ENCODE measurements around the gene HMCN1. TPM values are rescaled to one million over a fixed set of nuclear protein-coding genes. Genes with fewer than 3 reads are reported as not detected.

The HMCN1 gene
- total RNA-seq, 1 experiment from 2014 or later: 0.31 TPM

- Histone ChIP-seq H3K27ac (no peak overlapping the region), H3K4me1 (replicated peaks; ENCODE audit: insufficient read depth) (no peaks in the 10 kb centered on the region), H4K20me1 (ENCODE audit: insufficient read depth) (no peaks in the 10 kb centered on the region), H3K79me2 (ENCODE audit: low read depth) (no peaks in the 10 kb centered on the region), H3F3A (ENCODE audit: insufficient read depth, low read depth) (no peaks in the 10 kb centered on the region), H3K4me3 (no peak overlapping the region), H3K9me2 (ENCODE audit: insufficient read depth) (no peaks in the 10 kb centered on the region), H3K4me2 (no peak overlapping the region), H3K36me3 (ENCODE audit: low read depth) (no peaks in the 10 kb centered on the region), H2AFZ (no peak overlapping the region), H3K9me3 (ENCODE audit: insufficient read depth, low read depth) (no peaks in the 10 kb centered on the region), H3K27me3 (ENCODE audit: insufficient read depth, low read depth) (no peaks in the 10 kb centered on the region)
- TF ChIP-seq CTCF (conservative IDR thresholded peaks at IDR 0.05) (no peak), EZH2 (IDR thresholded peaks at IDR 0.05; ENCODE audit: low read depth) (no peak)
- no peak for DNase-seq
- no TSS peak for BruUV-seq (replicated peaks)
- intact Hi-C loops (cut with micrococcal nuclease; ENCODE audit: unreplicated experiment): no loop called here
- ChIA-PET CTCF (no interaction called here), POLR2A (ENCODE audit: unreplicated experiment) (no interaction called here)
These were observed 61.0 kb downstream of the HMCN1 start for GRCh38 chr1:185795181-185795580.

GRCh38 chr1:185798505-185798904 is 64.3 kb downstream of the HMCN1 start:
- intact Hi-C loops (cut with micrococcal nuclease; ENCODE audit: unreplicated experiment): no loop called here
- no peak overlapping the region for H3K4me2 ChIP-seq
- BruUV-seq (replicated peaks): no TSS peak
- ChIA-PET POLR2A (ENCODE audit: unreplicated experiment) (no interaction called here), CTCF (no interaction called here)
- no peaks in the 10 kb centered on the region for H3K79me2 ChIP-seq (ENCODE audit: low read depth)
- H3K27me3 ChIP-seq (ENCODE audit: insufficient read depth, low read depth): no peaks in the 10 kb centered on the region
- DNase-seq: no peak
- H2AFZ ChIP-seq: no peak overlapping the region
- no peak overlapping the region for H3K4me3 ChIP-seq
- H3K9me3 ChIP-seq (ENCODE audit: insufficient read depth, low read depth): no peaks in the 10 kb centered on the region
- no peak overlapping the region for H3K27ac ChIP-seq
- no peak for TF ChIP-seq CTCF (conservative IDR thresholded peaks at IDR 0.05)
- no peak for TF ChIP-seq EZH2 (IDR thresholded peaks at IDR 0.05; ENCODE audit: low read depth)
- no peaks in the 10 kb centered on the region for H4K20me1 ChIP-seq (ENCODE audit: insufficient read depth)
- H3K4me1 ChIP-seq (replicated peaks; ENCODE audit: insufficient read depth): no peaks in the 10 kb centered on the region
- no peaks in the 10 kb centered on the region for H3K9me2 ChIP-seq (ENCODE audit: insufficient read depth)
- H3F3A ChIP-seq (ENCODE audit: insufficient read depth, low read depth): no peaks in the 10 kb centered on the region
- H3K36me3 ChIP-seq (ENCODE audit: low read depth): no peaks in the 10 kb centered on the region

- ChIA-PET POLR2A (ENCODE audit: unreplicated experiment) (no interaction called here), CTCF (no interaction called here)
- H3K27me3 ChIP-seq (ENCODE audit: insufficient read depth, low read depth): no peaks in the 10 kb centered on the region
- BruUV-seq (replicated peaks): no TSS peak
- no peak for DNase-seq
- no peak overlapping the region for H3K4me3 ChIP-seq
- H3K36me3 ChIP-seq (ENCODE audit: low read depth): no peaks in the 10 kb centered on the region
- no peak overlapping the region for H3K4me2 ChIP-seq
- no peak overlapping the region for H3K27ac ChIP-seq
- H4K20me1 ChIP-seq (ENCODE audit: insufficient read depth): no peaks in the 10 kb centered on the region
- intact Hi-C loops (cut with micrococcal nuclease; ENCODE audit: unreplicated experiment): no loop called here
- H3K9me2 ChIP-seq (ENCODE audit: insufficient read depth): no peaks in the 10 kb centered on the region
- H3K79me2 ChIP-seq (ENCODE audit: low read depth): no peaks in the 10 kb centered on the region
- no peak overlapping the region for H2AFZ ChIP-seq
- no peak for TF ChIP-seq CTCF (conservative IDR thresholded peaks at IDR 0.05)
- no peak for TF ChIP-seq EZH2 (IDR thresholded peaks at IDR 0.05; ENCODE audit: low read depth)
- H3F3A ChIP-seq (ENCODE audit: insufficient read depth, low read depth): no peaks in the 10 kb centered on the region
- no peaks in the 10 kb centered on the region for H3K9me3 ChIP-seq (ENCODE audit: insufficient read depth, low read depth)
- H3K4me1 ChIP-seq (replicated peaks; ENCODE audit: insufficient read depth): no peaks in the 10 kb centered on the region
These were observed 69.0 kb downstream of the HMCN1 start for GRCh38 chr1:185803241-185803640.
